ENCODE results near the gene SCN2B.

DNA sequence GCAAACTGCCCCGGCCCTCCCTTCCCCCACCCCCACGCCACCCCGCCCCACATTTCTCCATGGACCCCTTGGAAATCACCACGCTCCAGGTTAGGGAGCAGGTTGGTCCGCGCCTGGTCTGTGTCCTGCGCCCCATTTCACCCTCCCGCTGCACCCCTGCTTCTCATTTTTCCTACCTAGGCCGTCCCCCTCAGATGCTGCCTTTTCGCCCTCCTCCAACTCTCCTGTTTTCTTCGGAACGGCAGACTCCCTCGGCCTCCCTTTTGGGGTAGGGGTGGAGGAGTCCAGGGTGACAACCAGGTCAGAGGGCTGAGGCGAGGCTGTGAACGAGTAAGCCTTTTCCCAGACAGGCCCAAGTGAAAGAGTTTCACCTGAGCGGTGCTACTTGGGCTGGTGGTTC, 22.9 kb downstream of the SCN2B start:
- TF ChIP-seq EZH2 (IDR thresholded peaks at IDR 0.05; ENCODE audit: insufficient read depth, poor library complexity, severe bottlenecking) (no peak), EZH2phosphoT487 (IDR thresholded peaks at IDR 0.05; ENCODE audit: insufficient read depth, low read depth) (no peak)
